Loucy (cell line): ENCODE results near the gene RHOA.
A peak's percentile ranks its signal among the peaks of the same experiment; 100 is the strongest.
"Not testable (repeated sequence)": the region's sequence is repeated elsewhere in the genome, so short reads cannot be mapped to it uniquely, and the experiment has no call there.

Experiments used
- H2AFZ ChIP-seq: fragments of 200-600 bp; sonication (generic); 2 replicates; pipeline ENCODE4 v1.6.0; 2016; ENCODE audit warnings: antibody characterized with exemption, mild to moderate bottlenecking, low read length, moderate library complexity
- H3F3A ChIP-seq: fragments of 200-600 bp; 2 replicates; pipeline ENCODE4 v1.6.0; 2016; ENCODE audit warnings: antibody characterized with exemption, low read depth, mild to moderate bottlenecking
- H3K27me3 ChIP-seq: fragments of 200-600 bp; sonication (generic); 2 replicates; pipeline ENCODE4 v1.6.1; 2014; ENCODE audit warnings: low read length, mild to moderate bottlenecking; ENCODE audit not compliant: insufficient read depth, poor library complexity, severe bottlenecking
- H3K36me3 ChIP-seq: fragments of 200-600 bp; sonication (generic); 2 replicates; pipeline ENCODE4 v1.6.1; 2016; ENCODE audit warnings: low read length; ENCODE audit not compliant: insufficient read depth
- H3K4me1 ChIP-seq: fragments of 200-600 bp; sonication (generic); 2 replicates; pipeline ENCODE4 v1.5.1; 2014; ENCODE audit warnings: low read length, mild to moderate bottlenecking; ENCODE audit not compliant: insufficient read depth, poor library complexity, severe bottlenecking
- H3K4me2 ChIP-seq: fragments of 200-600 bp; sonication (generic); 2 replicates; pipeline ENCODE4 v1.6.0; 2014; ENCODE audit warnings: antibody characterized with exemption, low read length, low read depth, mild to moderate bottlenecking; ENCODE audit not compliant: poor library complexity, severe bottlenecking
- H3K4me3 ChIP-seq: fragments of 200-600 bp; sonication (generic); 2 replicates; pipeline ENCODE4 v1.5.1; 2014; ENCODE audit warnings: low read length, mild to moderate bottlenecking, mixed read lengths; ENCODE audit not compliant: poor library complexity, severe bottlenecking
- H3K79me2 ChIP-seq: fragments of 200-600 bp; sonication (generic); 2 replicates; pipeline ENCODE4 v1.6.1; 2014; ENCODE audit warnings: low read length; ENCODE audit not compliant: insufficient read depth
- H3K9ac ChIP-seq: fragments of 200-600 bp; sonication (generic); 2 replicates; pipeline ENCODE4 v1.6.0; 2014; ENCODE audit warnings: mild to moderate bottlenecking, low read depth, low read length, moderate library complexity; ENCODE audit not compliant: poor library complexity, severe bottlenecking
- H3K9me2 ChIP-seq: fragments of 200-600 bp; sonication (generic); replicated peaks from 2 replicates; pipeline ENCODE4 v1.6.1; 2016; ENCODE audit warnings: low read depth, low read length, mixed read lengths
- H3K9me3 ChIP-seq: fragments of 200-600 bp; sonication (generic); 2 replicates; pipeline ENCODE4 v1.6.1; 2014; ENCODE audit warnings: mild to moderate bottlenecking, antibody characterized with exemption, low read length, low read depth; ENCODE audit not compliant: insufficient read depth
- H4K20me1 ChIP-seq: fragments of 200-600 bp; sonication (generic); 2 replicates; pipeline ENCODE4 v1.6.0; 2014; ENCODE audit warnings: antibody characterized with exemption, low read length, mild to moderate bottlenecking; ENCODE audit not compliant: insufficient read depth, poor library complexity, severe bottlenecking
- CTCF ChIP-seq: fragments of 200-600 bp; sonication (generic); conservative IDR thresholded peaks from 2 replicates; pipeline ENCODE4 v1.5.1; 2014; ENCODE audit warnings: mild to moderate bottlenecking, antibody characterized with exemption, low read length
- EZH2phosphoT487 ChIP-seq: fragments of 200-600 bp; IDR thresholded peaks from 2 replicates; pipeline ENCODE4 v1.6.1; 2018; ENCODE audit warnings: antibody characterized with exemption, mild to moderate bottlenecking, moderate library complexity, borderline replicate concordance

RHOA gene

GRCh38 chr3:49359623-49360022, 52.2 kb downstream of the RHOA start:
- no peak overlapping the region for H3K4me3 ChIP-seq
- no peaks in the 10 kb centered on the region for H3K9me2 ChIP-seq
- peaks cover 7% of the 10 kb centered on the region for H3K4me1 ChIP-seq
- peaks cover 6% of the 10 kb centered on the region; the same call in 1 of the 2 replicates for H3F3A ChIP-seq
- H3K36me3 ChIP-seq: peaks cover 67% of the 10 kb centered on the region
- no peaks in the 10 kb centered on the region for H3K9me3 ChIP-seq
- no peak overlapping the region for H3K4me2 ChIP-seq
- H3K79me2 ChIP-seq: peaks cover 9% of the 10 kb centered on the region; the same call in 1 of the 2 replicates
- no peaks in the 10 kb centered on the region for H3K27me3 ChIP-seq
- H3K9ac ChIP-seq: no peak overlapping the region
- no peak for TF ChIP-seq EZH2phosphoT487
- TF ChIP-seq CTCF: no peak
- H4K20me1 ChIP-seq: no peaks in the 10 kb centered on the region
- no peak overlapping the region for H2AFZ ChIP-seq

- Histone ChIP-seq H3K9me2 (no peaks in the 10 kb centered on the region), H3K4me2 (peak overlapping the region; percentile 55), H3K4me3 (peak overlapping the region; percentile 75), H3F3A (peaks cover 6% of the 10 kb centered on the region; the same call in 1 of the 2 replicates), H3K4me1 (peaks cover 7% of the 10 kb centered on the region), H4K20me1 (no peaks in the 10 kb centered on the region), H3K27me3 (no peaks in the 10 kb centered on the region), H3K9me3 (no peaks in the 10 kb centered on the region), H3K79me2 (peaks cover 9% of the 10 kb centered on the region; the same call in 1 of the 2 replicates), H3K9ac (peak overlapping the region; percentile 81), H3K36me3 (peaks cover 63% of the 10 kb centered on the region), H2AFZ (no peak overlapping the region)
- TF ChIP-seq CTCF (no peak), EZH2phosphoT487 (no peak)
Observed at GRCh38 chr3:49358884-49359225, 52.9 kb downstream of the RHOA start.

- TF ChIP-seq CTCF (no peak), EZH2phosphoT487 (no peak)
- peaks cover 58% of the 10 kb centered on the region for H3K36me3 ChIP-seq
Observed at GRCh38 chr3:49358217-49358883, 53.4 kb downstream of the RHOA start, which contains the start of gene GPX1. Gene GPX1 (minus strand): TSS chr3:49358353. CDS start chr3:49358278, 75 bp downstream.

GRCh38 chr3:49357443-49358216, 54.1 kb downstream of the RHOA start:
- not testable (repeated sequence) for H3K79me2 ChIP-seq, H3F3A ChIP-seq, H3K9me2 ChIP-seq, H4K20me1 ChIP-seq, H3K4me1 ChIP-seq, H3K9me3 ChIP-seq, H3K27me3 ChIP-seq
- peak overlapping the region; percentile 75 for H3K4me3 ChIP-seq
- H3K4me2 ChIP-seq: peak overlapping the region; percentile 69
- H3K9ac ChIP-seq: peak overlapping the region; percentile 81
- H3K36me3 ChIP-seq: peaks cover 51% of the 10 kb centered on the region
- peak overlapping the region; percentile 63; the same call in 1 of the 2 replicates for H2AFZ ChIP-seq

More at GRCh38 chr3:49358217-49358883, 53.4 kb downstream of the RHOA start, which contains the start of gene GPX1:
- Histone ChIP-seq H3K9me2 (no peaks in the 10 kb centered on the region), H3K4me2 (peak within 1 kb of the TSS; percentile 69), H3K9me3 (no peaks in the 10 kb centered on the region), H3K27me3 (no peaks in the 10 kb centered on the region), H3K9ac (peak within 1 kb of the TSS; percentile 81), H3K4me1 (peaks cover 7% of the 10 kb centered on the region), H3K4me3 (peak within 1 kb of the TSS; percentile 75), H2AFZ (peak within 1 kb of the TSS; percentile 63; the same call in 1 of the 2 replicates), H3F3A (peaks cover 6% of the 10 kb centered on the region; the same call in 1 of the 2 replicates), H4K20me1 (no peaks in the 10 kb centered on the region), H3K79me2 (peaks cover 9% of the 10 kb centered on the region; the same call in 1 of the 2 replicates)

- H3K79me2 ChIP-seq, H3K9me3 ChIP-seq, H3F3A ChIP-seq, H3K4me1 ChIP-seq, H4K20me1 ChIP-seq, H3K9me2 ChIP-seq, H2AFZ ChIP-seq, H3K27me3 ChIP-seq: not testable (repeated sequence)
- Histone ChIP-seq H3K9ac (peak overlapping the region; percentile 81), H3K4me2 (peak overlapping the region; percentile 69), H3K36me3 (peaks cover 45% of the 10 kb centered on the region), H3K4me3 (peak overlapping the region; percentile 75)
Observed at GRCh38 chr3:49357095-49357442, 54.7 kb downstream of the RHOA start.
